Epithelial cell of prostate (primary cell): ENCODE measurements around the gene CCL1.
"Not testable (repeated sequence)": the region's sequence is repeated elsewhere in the genome, so short reads cannot be mapped to it uniquely, and the experiment has no call there.

Source experiments
- DNase-seq: peaks from one replicate; pipeline ENCODE4 v3.0.0-alpha.2; 2011; ENCODE audit warnings: low read depth, low spot score
- H3K27ac ChIP-seq: fragments of 450-650 bp; 2 replicates; pipeline ENCODE4 v1.5.1; 2017; ENCODE audit warnings: mild to moderate bottlenecking

The CCL1 gene

GRCh38 chr17:34365340-34365739, 2.3 kb upstream of the CCL1 start:
- no peak overlapping the region for H3K27ac ChIP-seq
- DNase-seq = no peak

DNA sequence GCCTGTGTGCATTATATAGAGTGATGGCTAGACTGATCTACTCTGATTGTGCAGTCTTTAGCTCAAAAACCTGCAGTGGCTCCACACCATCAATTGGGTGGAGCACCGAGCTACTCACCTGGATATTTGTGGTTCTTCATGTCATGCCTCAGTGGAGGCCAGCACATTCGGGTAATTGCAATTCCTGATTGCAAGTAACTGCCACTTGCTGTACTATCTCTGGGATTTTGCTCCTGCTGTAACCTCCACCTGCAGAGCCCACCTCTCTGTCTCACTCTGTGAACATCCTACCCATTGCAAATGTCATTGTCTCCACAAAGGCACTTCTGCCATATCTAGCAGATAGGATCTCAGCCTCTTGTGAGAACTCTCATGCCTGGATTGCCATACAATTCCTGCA, 1.7 kb upstream of the CCL1 start:
- H3K27ac ChIP-seq = no peak overlapping the region
- DNase-seq = no peak

DNA sequence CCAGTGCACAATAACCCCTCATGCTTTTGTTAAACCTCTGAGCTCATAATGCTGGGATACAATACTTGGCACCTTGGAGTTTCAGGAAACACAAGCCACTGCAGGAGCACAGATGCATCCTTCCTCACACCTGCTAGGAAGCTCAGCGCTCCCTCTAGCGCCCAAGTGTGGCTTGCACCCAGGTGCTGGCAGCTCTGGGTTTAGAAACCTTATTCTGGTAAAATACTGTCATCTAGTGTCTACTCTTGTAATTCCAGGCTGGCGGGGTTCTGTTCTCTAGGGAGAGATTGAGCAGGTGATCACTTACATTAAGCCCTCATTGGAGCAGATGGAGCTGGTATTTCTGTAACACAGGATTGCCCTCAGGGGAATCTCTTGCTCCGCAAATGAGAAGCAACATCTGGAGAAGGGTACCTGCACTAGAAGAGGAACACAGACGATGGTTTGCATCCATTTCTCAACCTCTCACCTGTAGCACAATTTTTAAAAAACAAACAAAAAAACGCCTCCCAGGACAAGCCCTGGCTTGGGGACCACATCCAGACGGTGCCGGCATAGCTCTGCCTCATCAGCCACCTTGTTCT, 1.5 kb downstream of the CCL1 start:
- no peak overlapping the region for H3K27ac ChIP-seq
- DNase-seq = peak; percentile 56

- no peak for DNase-seq
- no peak overlapping the region for H3K27ac ChIP-seq
Measured at GRCh38 chr17:34360601-34361270, 2.3 kb downstream of the CCL1 start.

DNA sequence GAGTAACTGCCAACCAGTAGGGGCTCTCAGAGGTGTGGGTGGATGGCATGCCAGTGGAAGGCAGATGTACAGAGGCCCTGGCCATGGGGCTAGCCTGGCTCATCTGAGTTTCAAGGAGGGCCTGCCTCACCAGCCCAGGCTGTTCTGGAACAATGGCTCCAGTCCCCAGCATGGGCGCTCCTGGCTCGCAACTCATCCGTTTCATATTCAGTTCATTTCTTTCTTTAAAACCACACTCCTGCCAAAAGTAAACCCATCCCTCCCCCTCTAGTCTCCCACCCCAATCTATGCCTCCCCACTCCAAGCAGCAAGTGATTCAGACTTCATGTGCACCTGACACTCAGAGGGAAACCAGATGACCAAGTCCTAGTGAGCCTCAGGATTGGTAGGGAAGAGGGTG, 4.4 kb downstream of the CCL1 start:
- H3K27ac ChIP-seq = no peak overlapping the region
- no peak for DNase-seq

DNA sequence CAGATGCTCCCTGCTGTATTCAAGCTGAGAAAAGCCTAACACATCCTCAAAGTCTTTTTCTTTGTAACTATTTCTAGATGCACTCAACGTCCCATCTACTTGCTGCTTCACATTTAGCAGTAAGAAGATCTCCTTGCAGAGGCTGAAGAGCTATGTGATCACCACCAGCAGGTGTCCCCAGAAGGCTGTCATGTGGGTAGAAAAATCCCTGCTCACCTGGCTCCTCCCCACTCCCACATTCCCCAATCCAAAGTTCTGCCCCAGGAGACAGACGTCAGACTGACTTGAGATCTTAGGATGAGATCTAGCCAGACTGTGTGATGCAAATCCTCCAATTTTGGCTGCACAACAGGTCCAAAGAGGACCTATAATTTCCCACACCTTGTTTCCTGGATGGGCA, 5.6 kb downstream of the CCL1 start:
- H3K27ac ChIP-seq = no peak overlapping the region

DNA sequence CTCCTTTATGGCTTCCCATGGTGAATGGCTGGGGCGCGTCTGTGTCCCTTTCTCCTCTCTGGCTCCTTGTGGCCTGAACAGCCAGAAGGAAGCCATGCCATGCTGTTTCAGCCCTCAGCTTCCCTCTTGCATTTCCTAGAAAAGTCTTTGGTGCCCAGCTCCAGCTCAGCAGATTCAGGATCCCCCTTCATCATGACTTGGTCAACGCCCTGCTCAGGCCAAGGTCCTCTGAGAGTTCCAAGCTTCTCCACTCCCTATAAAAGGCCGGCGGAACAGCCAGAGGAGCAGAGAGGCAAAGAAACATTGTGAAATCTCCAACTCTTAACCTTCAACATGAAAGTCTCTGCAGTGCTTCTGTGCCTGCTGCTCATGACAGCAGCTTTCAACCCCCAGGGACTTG, 6.8 kb downstream of the CCL1 start, which contains the start of gene CCL13:
Gene CCL13 (plus strand): TSS at position 287 of the 400 bp plus-strand sequence. CDS start 47 bp downstream, at position 334.
- no peak within 1 kb of the TSS for H3K27ac ChIP-seq
- DNase-seq = no peak

More for the DNA sequence above, 5.6 kb downstream of the CCL1 start:
- no peak for DNase-seq

- no peak overlapping the region for H3K27ac ChIP-seq
- no peak for DNase-seq
Measured at GRCh38 chr17:34354637-34355036, 8.4 kb downstream of the CCL1 start.

DNA sequence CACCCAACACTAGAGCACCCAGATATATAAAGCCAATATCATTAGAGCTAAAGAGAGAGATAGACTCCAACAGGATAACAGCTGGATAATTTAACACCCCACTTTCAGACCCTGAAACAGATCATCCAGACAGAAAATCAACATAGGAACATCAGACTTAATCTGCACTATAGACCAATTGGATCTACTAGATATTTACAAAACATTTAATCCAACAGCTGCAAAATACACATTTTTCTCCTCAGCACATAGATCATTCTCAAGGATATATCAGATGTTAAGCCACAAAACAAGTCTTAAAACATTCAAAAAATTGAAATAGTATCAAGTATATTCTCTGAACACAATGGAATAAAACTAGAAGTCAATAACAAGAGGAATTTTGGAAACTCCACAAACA, 10.8 kb downstream of the CCL1 start:
- no peak for DNase-seq

DNA sequence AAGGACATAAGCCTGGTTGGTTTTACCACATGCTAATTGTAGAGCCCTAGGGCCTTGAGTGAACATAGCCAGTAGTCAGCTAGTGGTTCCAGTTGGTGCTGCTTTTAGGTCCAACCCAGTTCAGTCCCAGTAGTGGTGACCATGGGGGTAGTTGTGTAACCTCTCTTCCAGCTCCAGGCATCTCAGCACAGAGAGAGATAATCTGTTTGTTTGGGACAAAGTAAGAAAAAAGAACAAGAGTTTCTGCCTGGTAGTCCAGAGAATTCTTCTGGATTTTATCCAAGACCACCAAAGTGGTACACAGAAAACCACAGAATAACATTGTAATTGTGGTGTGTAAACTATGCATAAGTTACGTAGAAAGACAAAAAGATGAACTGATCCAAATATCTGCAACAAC, 11.9 kb downstream of the CCL1 start:
- H3K27ac ChIP-seq = no peak overlapping the region
- DNase-seq = no peak

More for the DNA sequence above, 10.8 kb downstream of the CCL1 start:
- no peak overlapping the region for H3K27ac ChIP-seq

DNA sequence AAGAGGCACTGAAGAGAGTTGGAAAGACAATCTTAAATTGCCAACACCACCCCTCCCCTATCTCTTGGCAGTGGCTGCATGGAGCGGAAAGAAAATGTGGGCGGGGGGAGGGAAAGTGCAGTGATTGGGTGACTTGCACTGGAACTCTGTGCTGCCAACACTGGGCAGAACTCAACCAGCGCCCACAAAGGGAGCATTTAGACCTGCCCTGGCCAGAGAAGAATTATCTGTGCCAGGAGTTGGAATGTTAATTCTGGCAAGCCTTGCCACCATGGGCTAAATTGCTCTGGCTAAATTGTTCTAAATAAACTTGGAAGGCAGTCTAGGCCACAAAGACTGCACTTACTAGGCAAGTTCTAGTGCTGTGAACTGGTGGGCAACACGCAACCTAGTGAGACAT, 13.3 kb downstream of the CCL1 start:
- DNase-seq = no peak
- H3K27ac ChIP-seq = no peak overlapping the region

DNA sequence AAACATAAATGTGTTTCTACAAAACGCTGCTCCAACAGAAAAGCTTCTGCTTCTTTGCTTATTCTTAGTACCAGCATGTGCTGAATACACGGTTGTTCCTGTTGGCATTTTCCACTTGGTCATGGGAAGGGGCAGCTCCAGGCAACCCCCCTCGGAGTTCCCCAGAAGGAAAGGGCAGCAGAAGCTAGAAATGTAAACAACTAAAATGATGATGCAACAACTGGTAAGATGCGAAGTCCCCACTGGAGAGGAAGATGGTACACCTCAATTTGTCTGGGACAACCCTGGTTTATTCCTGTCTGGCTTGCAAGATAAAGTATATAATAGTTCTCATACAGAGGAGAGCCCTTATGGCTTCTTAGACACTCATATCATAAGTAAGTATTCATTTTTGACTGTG, 16.0 kb downstream of the CCL1 start:
- H3K27ac ChIP-seq = no peak overlapping the region
- no peak for DNase-seq

DNA sequence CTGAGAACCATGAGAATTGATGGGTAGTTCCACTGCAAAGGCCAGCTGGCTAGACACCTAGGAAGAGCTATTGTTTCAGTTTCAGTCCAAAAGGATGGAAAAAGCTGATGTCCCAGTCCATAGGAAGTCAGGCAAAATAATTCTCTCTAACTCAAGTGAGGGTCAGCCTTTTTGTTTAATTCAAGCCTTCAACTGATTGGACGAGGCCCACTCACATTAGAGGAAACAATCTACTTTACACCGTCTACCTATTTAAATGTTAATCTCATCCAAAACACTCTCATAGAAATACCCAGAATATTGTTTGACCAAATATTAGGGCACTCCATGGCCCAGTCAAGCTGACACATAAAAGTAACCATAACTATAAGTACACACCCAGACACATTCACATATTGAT, 21.1 kb downstream of the CCL1 start:
- H3K27ac ChIP-seq = no peak overlapping the region
- no peak for DNase-seq

DNA sequence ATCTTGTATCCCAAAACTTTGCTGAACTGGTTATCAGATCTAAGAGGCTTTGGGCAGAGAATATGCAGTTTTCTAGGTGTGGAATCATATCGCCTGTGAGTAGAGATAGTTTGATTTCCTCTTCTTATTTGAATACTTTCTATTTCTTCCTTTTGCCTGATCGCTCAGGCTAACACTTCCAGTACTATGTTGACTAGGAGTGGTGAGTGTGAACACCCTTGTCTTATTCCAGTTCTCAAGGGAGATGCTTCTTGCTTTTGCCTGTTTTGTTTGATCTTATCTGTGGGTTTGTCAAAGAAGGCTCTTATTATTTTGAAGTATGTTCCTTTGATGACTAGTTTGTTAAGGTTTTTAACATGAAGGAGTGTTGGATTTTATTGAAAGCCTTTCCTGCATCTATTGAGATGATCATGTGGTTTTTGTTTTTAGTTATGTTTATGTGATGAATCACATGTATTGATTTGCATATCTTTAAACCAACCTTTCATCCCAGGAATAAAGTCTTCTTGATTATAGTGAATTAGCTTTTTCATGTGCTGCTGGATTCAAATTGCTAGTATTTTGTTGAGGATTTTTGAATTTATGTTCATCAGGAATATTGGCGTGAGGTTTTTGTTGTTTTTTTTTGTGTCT, 23.8 kb downstream of the CCL1 start:
- H3K27ac ChIP-seq = no peak overlapping the region
- DNase-seq = no peak

DNA sequence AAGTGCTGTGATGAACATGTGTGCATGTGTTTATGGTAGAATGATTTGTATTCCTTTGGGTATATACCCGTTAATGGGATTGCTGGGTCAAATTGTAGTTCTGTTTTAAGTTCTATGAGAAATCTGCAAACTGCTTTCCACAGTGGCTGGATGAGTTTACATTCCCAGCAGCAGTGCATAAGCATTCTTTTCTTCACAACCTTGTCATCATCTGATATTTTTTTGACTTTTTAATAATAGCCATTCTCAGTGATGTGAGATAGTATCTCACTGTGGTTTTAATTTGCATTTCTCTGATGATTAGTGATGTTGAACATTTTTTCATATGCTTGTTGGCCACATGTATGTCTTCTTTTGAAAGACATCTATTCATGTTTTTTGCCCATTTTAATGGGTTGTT, 25.3 kb downstream of the CCL1 start:
- DNase-seq = no peak
- H3K27ac ChIP-seq = no peak overlapping the region

- H3K27ac ChIP-seq, DNase-seq: not testable (repeated sequence)
Measured at GRCh38 chr17:34327580-34327979, 35.5 kb downstream of the CCL1 start.

DNA sequence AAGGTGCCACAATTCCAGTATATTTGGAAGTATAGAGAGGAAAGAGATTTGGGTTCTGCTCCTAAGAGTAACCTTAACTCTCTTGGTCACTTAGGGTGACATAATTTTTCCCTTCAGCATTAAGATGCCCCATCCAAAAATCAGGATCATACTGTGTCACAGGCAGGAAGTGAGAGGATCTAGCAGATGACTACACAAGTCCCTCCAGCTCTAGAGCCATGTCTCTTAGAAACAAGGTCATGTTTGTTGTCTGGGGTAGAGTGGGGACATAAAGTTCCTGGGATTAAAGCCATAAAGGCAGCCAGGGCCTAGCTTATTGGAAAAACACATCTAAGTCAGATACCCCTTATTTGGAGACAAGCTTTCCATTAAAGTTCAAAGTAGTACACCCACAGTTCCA, 41.1 kb downstream of the CCL1 start:
- no peak overlapping the region for H3K27ac ChIP-seq
- DNase-seq = no peak

GRCh38 chr17:34319039-34319483, 44.0 kb downstream of the CCL1 start, which contains the start of gene CCL8:
Gene CCL8 (plus strand): TSS chr17:34319435. CDS start chr17:34319502, 67 bp downstream.
- DNase-seq = no peak
- no peak within 1 kb of the TSS for H3K27ac ChIP-seq

DNA sequence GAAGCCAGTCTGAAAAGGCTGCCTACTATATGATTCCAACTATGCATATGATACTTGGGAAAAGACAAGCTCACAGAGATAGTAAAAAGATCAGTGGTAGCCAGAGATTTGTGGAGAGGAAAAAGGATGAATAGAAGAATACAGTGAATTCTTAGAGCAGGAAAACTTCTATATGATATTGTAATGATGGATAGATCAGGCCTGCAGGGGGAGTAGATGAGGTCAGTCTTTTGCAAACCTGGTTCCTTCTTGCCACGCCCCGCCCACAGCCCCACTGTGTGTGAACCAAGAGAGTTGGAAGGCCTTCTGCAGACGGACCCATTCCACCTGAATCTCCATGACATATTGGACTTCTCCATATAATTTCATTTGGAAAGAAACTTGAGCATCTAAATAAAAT, 44.6 kb downstream of the CCL1 start:
- no peak for DNase-seq
- H3K27ac ChIP-seq = no peak overlapping the region

GRCh38 chr17:34314279-34314678, 48.8 kb downstream of the CCL1 start:
- no peak overlapping the region for H3K27ac ChIP-seq
- no peak for DNase-seq

GRCh38 chr17:34313164-34313563, 49.9 kb downstream of the CCL1 start:
- no peak for DNase-seq

GRCh38 chr17:34312080-34312479, 51.0 kb downstream of the CCL1 start:
- no peak overlapping the region for H3K27ac ChIP-seq
- no peak for DNase-seq

More at GRCh38 chr17:34313164-34313563, 49.9 kb downstream of the CCL1 start:
- H3K27ac ChIP-seq = no peak overlapping the region
